Stimulated activated naive CD4-positive, alpha-beta T cell (primary cell): ENCODE data around the gene ITM2C.
A peak's percentile ranks its signal among the peaks of the same experiment; 100 is the strongest.

Source experiments
- DNase-seq, 6 experiments: peaks; one replicate each; lab custom pipeline; 2025; lab: John Stamatoyannopoulos, UW

Gene ITM2C

GRCh38 chr2:230907361-230908091, 42.8 kb downstream of the ITM2C start:
- DNase-seq: no peak

DNA sequence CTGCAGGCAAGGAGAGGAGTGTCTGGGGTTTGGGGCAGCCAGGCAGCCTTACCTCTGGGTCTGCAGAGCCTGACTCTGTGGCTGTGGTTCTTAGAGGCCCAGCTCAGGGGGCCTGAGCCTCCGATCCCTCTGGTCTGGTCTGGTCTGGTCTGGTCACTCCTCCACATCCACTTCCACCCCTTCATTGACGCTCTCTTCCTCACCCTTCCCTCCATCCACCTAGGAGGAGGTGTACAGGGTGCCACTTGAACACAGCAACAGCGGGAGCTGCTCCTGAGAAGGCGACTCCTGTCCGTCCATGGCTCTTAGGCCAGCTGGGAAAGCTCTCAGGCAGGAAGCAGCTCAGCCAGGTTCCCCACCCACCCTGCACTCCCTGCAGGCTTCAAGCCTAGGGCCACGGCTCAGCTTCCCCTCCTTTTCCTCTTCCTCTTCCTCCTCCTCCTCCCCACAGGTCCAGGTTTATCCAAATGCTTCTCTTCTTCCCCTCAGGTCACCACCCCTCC, 43.4 kb downstream of the ITM2C start:
- no peak for DNase-seq

- DNase-seq: no peak
These were observed 44.0 kb downstream of the ITM2C start for GRCh38 chr2:230908595-230909191.

- DNase-seq: no peak
These were observed 45.3 kb downstream of the ITM2C start for GRCh38 chr2:230909841-230910545.

- no peak for DNase-seq
These were observed 45.9 kb downstream of the ITM2C start for GRCh38 chr2:230910546-230911177.

DNA sequence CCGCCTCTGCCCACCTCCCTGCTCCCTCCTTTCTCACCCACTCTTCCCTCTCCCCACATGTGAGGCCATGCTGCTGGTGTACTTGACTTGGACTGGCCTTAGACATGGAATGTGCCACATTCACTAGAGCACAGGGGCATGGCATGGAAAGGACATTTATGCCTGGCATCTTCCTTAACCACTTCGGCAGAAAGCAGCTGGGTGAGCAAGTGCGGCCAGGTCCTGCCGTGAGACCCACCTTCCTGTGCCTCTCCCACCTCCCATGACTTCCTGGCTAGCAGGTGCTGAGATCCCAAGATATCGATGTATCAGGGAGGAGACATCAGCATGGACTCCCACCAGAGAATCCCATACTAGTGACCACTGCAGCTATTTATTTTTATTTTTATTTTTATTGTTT, 47.3 kb downstream of the ITM2C start:
- no peak for DNase-seq

DNA sequence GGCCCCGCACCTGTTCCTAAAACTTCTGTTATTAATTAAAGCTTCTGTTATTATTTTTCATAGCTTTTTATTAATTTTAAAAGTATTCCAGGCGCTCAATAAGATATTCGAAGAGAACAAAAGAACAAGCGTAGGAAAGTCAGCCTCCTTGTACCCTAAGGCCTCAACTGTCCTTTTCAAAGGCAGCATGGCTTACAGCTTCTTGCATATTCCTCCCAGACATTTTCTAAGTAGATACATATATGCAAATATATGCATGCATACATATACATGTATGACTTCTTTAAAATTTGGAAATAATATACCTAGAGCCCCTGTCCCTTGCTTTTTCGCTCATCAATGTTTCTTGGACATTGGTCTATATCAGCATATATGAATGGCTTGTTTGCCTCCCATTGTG, 48.0 kb downstream of the ITM2C start:
- DNase-seq: no peak

GRCh38 chr2:230913406-230914143, 48.8 kb downstream of the ITM2C start:
- DNase-seq: peak in 3 of 6 experiments; percentile 12 to 25 (median 18)

DNA sequence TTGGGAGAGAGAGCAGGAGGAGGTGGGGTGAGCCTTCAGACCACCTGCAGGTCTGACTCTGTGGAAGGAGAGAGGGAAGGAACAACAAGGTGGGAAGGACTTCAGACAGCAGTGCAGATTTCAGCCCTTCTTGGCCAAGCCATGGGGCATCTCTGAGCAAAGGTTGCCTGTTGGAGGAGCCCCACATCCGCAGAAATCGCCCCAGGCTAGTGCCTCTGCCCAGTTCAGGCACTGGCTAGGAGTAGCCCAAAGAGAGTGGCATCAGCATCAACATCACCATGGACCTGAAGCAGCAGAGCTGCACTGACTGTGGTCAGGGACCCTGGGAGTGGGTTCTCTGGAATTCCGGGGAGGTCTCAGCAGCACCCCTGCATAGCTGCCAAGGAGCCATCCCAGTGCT, 50.1 kb downstream of the ITM2C start:
- no peak for DNase-seq

GRCh38 chr2:230915319-230915718, 50.6 kb downstream of the ITM2C start:
- no peak for DNase-seq

DNA sequence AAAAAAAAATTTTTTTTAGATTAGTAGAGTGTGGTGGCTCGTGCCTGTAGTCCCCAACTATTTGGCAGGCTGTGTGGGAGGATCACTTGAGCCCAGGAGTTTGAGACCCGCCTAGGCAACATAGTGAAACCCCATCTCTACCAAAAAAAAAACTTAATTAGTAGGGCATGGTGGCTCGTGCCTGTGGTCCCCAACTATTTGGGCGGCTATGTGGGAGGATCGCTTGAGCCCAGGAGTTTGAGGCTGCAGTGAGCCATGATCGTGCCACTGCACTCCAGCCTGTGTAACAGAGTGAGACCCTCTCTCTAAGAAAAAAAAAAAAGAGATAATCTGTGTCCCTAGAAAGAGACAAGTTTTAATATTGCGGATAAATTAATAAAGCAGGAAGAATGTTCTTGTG, 51.5 kb downstream of the ITM2C start:
- DNase-seq: no peak

- DNase-seq: no peak
These were observed 54.5 kb downstream of the ITM2C start for GRCh38 chr2:230919240-230919639.

DNA sequence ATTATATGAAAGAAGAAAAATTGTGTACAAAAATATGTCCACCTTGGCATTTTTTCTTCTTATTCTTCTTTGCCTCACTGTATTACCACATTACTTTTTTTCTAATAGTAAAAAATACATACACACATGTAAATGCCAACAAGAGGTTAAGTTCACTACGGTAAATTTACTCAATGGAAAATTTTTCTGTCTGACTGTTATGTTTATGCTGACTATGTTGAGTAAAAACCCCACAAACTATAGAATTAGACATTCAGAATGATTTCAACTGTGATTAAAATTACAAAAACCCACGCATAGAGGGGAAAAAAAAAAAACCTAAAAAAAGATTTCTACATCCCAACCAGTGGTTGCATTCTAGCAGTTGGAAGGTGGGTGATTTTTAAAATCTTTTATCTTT, 54.9 kb downstream of the ITM2C start:
- DNase-seq: no peak

- DNase-seq: no peak
These were observed 55.4 kb downstream of the ITM2C start for GRCh38 chr2:230920167-230920566.

DNA sequence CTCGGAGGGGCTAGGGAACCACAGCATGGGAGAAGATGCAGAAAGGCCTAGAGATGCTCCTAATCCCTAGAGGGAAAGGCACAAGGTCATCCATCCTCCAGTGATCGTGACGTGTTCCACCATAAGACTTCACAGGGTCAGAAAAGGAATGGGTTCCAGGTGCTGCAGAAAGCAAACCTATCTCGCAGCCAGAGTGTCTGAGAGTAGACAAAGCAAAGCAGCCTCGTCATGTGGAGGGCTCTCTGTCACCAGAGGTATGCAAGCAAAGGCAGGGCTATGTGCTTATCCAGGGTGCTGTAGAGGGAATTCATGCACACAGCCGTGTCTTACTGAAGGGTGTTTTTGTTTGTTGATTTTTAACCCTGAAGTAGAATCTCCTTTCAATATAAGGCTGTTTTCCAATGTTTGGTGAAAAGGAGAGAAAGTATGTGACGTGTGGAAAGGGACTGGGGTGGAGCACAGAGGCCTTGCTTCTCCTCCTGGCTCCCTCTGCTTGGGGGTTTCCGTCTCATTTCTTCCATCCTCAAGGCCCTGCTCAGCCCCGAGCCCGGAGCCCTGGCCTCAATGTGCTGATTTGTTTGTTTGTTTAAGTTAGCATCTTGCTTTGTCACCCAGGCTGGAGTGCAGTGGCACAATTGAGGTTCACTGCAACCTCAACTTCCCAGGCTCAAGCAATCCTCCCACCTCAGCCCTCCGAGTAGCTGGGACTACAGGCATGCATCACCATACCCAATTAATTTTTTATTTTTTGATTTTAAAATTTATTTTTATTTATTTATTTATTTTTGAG, 57.3 kb downstream of the ITM2C start:
- no peak for DNase-seq

- DNase-seq: no peak
These were observed 58.4 kb downstream of the ITM2C start for GRCh38 chr2:230922951-230923717.

DNA sequence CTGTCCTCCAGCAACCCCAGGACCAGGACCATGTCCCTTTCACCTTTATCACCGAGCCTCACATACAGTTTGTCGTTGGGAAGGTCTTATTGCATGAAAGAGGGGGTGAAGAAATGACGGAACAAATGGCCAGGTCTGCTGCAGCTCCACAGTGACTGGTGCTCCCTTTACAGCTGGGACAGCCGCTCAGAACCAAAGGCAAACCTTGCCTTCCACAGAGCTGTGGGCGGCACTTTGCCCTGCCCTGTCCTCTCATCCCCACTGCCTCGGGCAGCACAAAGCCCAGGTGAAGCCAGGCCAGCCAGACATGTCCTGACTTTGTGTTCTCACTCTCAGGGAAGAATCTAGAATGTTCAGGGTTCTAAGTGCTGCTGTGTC, 59.3 kb downstream of the ITM2C start:
- DNase-seq: no peak

DNA sequence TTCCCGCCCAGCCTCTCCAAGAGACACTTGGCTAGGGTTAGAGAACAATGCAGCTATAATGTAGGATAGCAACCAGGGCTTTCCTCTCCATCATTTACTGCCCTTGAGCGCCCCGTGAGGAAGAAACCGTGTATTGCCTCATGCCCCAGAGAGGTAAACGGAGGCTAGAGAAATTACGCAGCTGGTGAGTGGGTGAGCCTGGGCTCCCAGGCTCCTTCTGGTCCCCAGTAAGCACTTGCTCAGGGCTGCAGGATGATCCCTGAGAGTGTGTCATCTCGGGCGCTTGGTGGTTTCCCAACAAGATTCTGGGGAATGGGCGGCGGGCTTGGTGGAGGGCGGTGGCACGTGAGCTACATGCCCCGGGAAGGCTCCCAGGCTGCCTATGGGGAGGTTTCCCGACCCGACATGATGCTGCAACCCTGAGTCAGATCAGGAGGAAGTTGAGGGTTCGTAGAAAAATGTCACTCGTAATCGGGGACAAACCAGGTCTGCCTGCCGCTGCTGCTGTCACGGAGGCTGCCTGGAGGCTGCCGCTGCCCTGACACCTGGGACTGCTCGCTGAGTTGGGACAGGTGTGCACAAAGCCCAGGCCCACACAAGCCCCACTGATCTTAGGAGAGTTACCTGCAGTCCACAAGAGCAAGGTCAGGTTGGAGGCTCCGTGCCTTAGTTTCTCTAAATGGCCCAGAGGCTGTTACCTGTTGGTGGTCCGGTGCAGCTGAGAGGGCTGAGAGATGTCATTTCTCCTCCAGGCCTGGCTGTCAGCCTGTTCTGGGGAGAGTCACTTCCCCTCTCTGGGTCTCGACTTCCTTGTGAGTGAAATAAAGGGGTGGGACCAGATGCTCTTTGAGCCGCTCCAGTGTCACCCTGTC, 60.0 kb downstream of the ITM2C start, which contains the start of gene GPR55:
Gene GPR55, minus strand, starts transcription at position 773 of the 872 bp plus-strand sequence. CDS start 14,280 bp downstream, outside the sequence.
- peak in 4 of 6 experiments; percentile 18 to 34 (median 24) for DNase-seq

GRCh38 chr2:230925443-230925878, 60.7 kb downstream of the ITM2C start:
- peak in 1 of 6 experiments; percentile 21 for DNase-seq
